GM10248 (cell line): ENCODE measurements around the gene ARHGAP24.

Experiments
- CTCF ChIA-PET: fragments of 300-600 bp; sonication (Branson Sonifier 250); formaldehyde crosslinking; extraction: SDS; loops from one replicate; lab custom pipeline; 2021; ENCODE audit warnings: antibody characterized with exemption; lab: Yijun Ruan, JAX
- POLR2A ChIA-PET: fragments of 350-650 bp; sonication (Branson Sonifier 250); formaldehyde crosslinking; extraction: SDS; loops from one replicate; lab custom pipeline; 2020; ENCODE audit warnings: antibody characterized with exemption; lab: Yijun Ruan, JAX
- DNase-seq: peaks from one replicate; pipeline ENCODE4 v3.0.0; 2012; ENCODE audit errors: extremely low spot score
- TF ChIP-seq, protein P1 (sequence below): IDR thresholded peaks from 2 replicates; pipeline ENCODE4 v1.5.1; 2012; ENCODE audit warnings: mild to moderate bottlenecking, low read depth; ENCODE audit errors: extremely low read depth, missing control alignments, control extremely low read depth

ARHGAP24 gene

DNA sequence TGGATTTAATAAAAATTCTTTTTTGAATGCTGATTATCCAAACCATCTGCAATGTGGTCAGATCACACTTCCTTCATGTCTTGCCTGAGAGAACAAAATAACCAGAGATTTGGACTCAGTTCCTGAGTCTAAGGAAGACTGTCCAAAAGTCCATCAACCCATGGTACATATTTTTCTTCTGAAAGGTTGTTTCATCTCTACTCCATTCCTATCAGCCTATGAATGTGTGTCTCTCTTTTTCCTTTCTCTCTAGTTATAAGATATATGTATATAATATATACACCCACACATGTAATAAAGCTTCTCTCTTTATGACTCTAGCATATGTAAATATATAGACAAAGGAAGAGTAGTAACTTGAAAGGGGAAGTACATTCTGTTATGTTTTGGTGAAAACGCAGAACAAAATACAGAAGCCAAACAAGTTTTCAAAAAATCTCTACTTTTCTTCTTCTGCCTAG, 226.9 kb downstream of the ARHGAP24 start:
- CTCF ChIA-PET: interaction anchor here (0.9 to 1.1 kb wide), 2 partner anchors 13 to 43 kb away, joined by 3 read pairs; no protein-coding TSS in a partner anchor
- TF ChIP-seq, protein P1, sequence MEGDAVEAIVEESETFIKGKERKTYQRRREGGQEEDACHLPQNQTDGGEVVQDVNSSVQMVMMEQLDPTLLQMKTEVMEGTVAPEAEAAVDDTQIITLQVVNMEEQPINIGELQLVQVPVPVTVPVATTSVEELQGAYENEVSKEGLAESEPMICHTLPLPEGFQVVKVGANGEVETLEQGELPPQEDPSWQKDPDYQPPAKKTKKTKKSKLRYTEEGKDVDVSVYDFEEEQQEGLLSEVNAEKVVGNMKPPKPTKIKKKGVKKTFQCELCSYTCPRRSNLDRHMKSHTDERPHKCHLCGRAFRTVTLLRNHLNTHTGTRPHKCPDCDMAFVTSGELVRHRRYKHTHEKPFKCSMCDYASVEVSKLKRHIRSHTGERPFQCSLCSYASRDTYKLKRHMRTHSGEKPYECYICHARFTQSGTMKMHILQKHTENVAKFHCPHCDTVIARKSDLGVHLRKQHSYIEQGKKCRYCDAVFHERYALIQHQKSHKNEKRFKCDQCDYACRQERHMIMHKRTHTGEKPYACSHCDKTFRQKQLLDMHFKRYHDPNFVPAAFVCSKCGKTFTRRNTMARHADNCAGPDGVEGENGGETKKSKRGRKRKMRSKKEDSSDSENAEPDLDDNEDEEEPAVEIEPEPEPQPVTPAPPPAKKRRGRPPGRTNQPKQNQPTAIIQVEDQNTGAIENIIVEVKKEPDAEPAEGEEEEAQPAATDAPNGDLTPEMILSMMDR: no peak

DNA sequence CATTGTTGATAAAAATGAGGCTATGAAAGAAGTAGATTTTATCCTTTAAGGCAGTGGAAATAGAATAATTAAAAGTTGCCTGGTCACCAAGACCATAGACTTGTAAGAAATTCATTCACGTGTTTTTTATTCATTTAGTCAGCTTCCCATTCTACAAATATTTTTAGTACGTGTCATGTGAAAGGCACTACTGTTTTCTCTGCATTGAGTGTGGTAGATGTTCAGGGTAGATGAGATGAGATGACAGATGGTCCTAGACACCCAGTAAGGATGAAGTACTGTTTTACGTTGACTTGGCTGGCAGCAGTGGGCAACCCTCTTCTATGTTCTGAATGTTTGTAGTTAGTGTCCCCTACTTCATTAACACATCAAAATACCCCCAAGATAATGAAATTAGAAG, 228.1 kb downstream of the ARHGAP24 start:
- POLR2A ChIA-PET: no interaction called here
- TF ChIP-seq, protein P1: no peak
- DNase-seq: no peak
- CTCF ChIA-PET: interaction anchor here (0.9 kb wide), 1 partner anchor 13 kb away, joined by 3 read pairs; no protein-coding TSS in a partner anchor

More for the DNA sequence above, 226.9 kb downstream of the ARHGAP24 start:
- DNase-seq: peak; percentile 51
- POLR2A ChIA-PET: no interaction called here

DNA sequence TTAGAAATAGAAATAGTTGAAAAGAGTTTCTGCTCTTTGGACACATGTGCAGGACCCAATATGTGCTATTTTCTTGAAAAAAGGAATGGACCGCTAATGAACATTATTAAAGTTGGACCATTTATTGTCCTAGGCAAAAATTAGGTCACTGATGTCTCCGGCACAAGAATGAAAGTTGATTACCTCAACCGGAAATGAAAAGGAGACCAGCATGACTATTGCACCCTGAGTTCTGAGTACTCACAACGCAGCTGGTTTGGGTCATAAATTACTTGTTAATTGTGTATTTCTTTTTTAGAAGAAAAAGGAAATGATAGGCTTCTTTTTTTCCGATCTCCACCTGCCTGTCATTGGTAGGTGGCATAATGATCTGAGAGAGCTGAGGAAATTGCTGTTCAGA, 232.7 kb downstream of the ARHGAP24 start:
- DNase-seq: no peak
- CTCF ChIA-PET: no interaction called here
- TF ChIP-seq, protein P1: no peak
- POLR2A ChIA-PET: no interaction called here

DNA sequence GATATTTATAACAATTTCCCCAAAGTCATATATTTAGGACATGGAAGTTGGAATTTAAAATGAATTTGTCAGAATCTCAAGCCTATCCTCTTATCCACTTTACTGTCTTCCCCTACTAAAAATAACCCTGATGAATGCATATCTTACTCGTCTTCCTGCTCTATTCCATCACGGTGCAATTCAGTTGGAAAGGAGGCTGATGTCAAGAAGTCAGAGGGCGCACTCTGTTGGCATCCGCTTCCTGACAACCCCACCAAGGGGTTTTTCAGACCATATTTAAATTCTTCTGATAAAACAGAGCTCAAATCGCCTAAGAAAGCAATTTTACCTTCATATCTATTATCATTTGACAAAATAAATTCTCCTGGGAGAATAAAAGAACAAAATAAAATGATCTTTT, 233.5 kb downstream of the ARHGAP24 start:
- POLR2A ChIA-PET: no interaction called here
- DNase-seq: no peak
- CTCF ChIA-PET: no interaction called here
- TF ChIP-seq, protein P1: no peak

DNA sequence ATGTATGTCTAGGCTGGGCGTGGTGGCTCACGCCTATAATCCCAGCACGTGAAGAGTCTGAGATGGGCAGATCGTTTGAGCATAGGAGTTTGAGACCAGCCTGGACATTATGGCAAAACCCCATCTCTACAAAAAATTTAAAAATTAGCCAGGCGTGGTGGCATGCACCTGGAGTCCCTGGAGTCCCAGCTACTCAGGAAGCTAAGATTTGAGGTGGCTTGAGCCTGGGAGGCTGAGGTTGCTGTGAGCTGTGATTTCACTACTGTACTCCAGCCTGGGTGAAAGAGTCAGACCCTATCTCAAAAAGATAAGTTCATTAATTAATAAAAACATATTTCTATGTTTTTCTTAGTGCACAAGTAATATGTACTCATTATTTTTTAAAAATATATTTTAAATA, 238.1 kb downstream of the ARHGAP24 start:
- ChIA-PET CTCF (interaction anchor here (1.3 kb wide), 1 partner anchor 35 kb away, joined by 3 read pairs; no protein-coding TSS in a partner anchor), POLR2A (no interaction called here)
- no peak for DNase-seq
- TF ChIP-seq, protein P1: no peak

DNA sequence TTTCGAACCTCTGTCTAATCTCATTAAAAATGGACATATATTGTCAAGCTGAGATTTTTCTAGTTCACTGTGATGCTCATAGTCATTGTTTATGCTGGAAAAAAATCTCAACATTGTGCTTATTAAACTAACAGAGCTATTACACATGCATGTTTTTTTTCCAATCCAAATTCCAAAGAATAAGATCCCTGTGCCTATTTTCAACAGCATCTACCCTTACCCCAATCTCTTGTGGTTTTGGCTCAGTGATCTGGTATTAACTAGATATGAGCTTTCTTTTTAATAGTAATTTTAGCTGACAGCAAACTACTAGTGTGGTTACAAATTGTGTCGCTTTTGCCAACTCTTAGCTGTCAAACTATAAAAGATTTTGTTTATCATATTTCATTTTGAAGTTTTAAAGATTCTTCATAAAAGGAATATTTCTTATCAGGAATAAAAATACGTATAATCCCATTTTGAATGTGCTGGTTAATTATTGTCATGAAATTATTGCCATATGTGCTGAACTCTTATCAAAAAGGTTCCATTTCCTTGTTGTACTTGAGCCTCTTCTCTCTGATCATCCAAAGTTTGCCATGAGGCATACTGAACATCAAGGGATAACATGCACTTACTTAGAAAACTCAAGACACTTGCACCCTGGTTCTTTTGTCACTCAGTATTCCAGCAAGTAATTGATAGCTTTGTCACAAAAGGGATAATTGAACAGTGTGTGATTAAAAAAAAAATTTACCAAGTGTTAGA, 241.2 kb downstream of the ARHGAP24 start:
- POLR2A ChIA-PET: no interaction called here
- DNase-seq: no peak
- TF ChIP-seq, protein P1: no peak
- CTCF ChIA-PET: interaction anchor here (0.9 to 2.4 kb wide), 7 partner anchors 10 to 77 kb away, joined by 3 to 9 read pairs (median 3); no protein-coding TSS in a partner anchor
